Activated CD4-positive, CD25-positive, alpha-beta regulatory T cell treated with anti-CD3 and anti-CD28 coated beads, Interleukin-2, amount 50 U/mL, for 24 hours (primary cell): ENCODE measurements around the gene WIPF3.

Experiments used
- ATAC-seq, 2 donors: fragments of 150-1000 bp; cut with Tn5 transposase; one replicate each; pipeline ENCODE4 v1.10.0; 2021; ENCODE audit warnings: mild to moderate bottlenecking in 1 of 2, moderate library complexity in 1 of 2

Gene WIPF3

GRCh38 chr7:29806208-29806994, at the start of gene WIPF3:
WIPF3 (plus strand) TSS chr7:29806508; CDS start chr7:29834725, 28,217 bp downstream.
- ATAC-seq: no peak

GRCh38 chr7:29763266-29763665, 43.0 kb upstream of the WIPF3 start:
- ATAC-seq: no peak

- no peak for ATAC-seq
Measured at GRCh38 chr7:29764227-29764626, 42.1 kb upstream of the WIPF3 start.

GRCh38 chr7:29765490-29765889, 40.8 kb upstream of the WIPF3 start:
- no peak for ATAC-seq

GRCh38 chr7:29770371-29770770, 35.9 kb upstream of the WIPF3 start:
- ATAC-seq: no peak

- no peak for ATAC-seq
Measured at GRCh38 chr7:29771081-29771816, 35.1 kb upstream of the WIPF3 start.

- no peak for ATAC-seq
Measured at GRCh38 chr7:29779017-29779416, 27.3 kb upstream of the WIPF3 start.

GRCh38 chr7:29780346-29780745, 26.0 kb upstream of the WIPF3 start:
- ATAC-seq: no peak

GRCh38 chr7:29783671-29784070, 22.6 kb upstream of the WIPF3 start:
- no peak for ATAC-seq

- ATAC-seq: no peak
Measured at GRCh38 chr7:29793507-29793906, 12.8 kb upstream of the WIPF3 start.

- ATAC-seq: no peak
Measured at GRCh38 chr7:29794959-29795629, 11.2 kb upstream of the WIPF3 start.

GRCh38 chr7:29795696-29796580, 10.4 kb upstream of the WIPF3 start:
- ATAC-seq: no peak

GRCh38 chr7:29797112-29797944, 9.0 kb upstream of the WIPF3 start:
- ATAC-seq: no peak

GRCh38 chr7:29798422-29798821, 7.9 kb upstream of the WIPF3 start:
- no peak for ATAC-seq

GRCh38 chr7:29801929-29802328, 4.4 kb upstream of the WIPF3 start:
- ATAC-seq: no peak

GRCh38 chr7:29805031-29805430, 1.3 kb upstream of the WIPF3 start:
- ATAC-seq: no peak

- no peak for ATAC-seq
Measured at GRCh38 chr7:29805886-29806207, 461 bp upstream of the WIPF3 start.

- no peak for ATAC-seq
Measured at GRCh38 chr7:29806995-29807841, 910 bp downstream of the WIPF3 start.

GRCh38 chr7:29808075-29808801, 1.9 kb downstream of the WIPF3 start:
- ATAC-seq: no peak

GRCh38 chr7:29809533-29810155, 3.3 kb downstream of the WIPF3 start:
- ATAC-seq: no peak
